Liver (tissue), 9 donors: Measurements from ENCODE around the gene PRICKLE1. TPM values are rescaled to one million over a fixed set of nuclear protein-coding genes. Genes with fewer than 3 reads are reported as not detected.

ENCODE experiments used
- DNase-seq: peaks from one replicate; pipeline ENCODE4 v3.0.0-alpha.2; 2017; ENCODE audit warnings: low spot score
- H3K27ac ChIP-seq, 2 donors: one replicate each; pipeline ENCODE4 v1.7.0; 2013; ENCODE audit warnings: inconsistent platforms in 2 of 2, low read length in 2 of 2, control low read depth in 1 of 2, low read depth in 1 of 2, mild to moderate bottlenecking in 1 of 2
- H3K27me3 ChIP-seq, 4 donors: one replicate each; pipeline versions ENCODE4 v1.6.1 to v1.7.0; 2013; ENCODE audit warnings: low read length in 3 of 4, inconsistent platforms in 1 of 4, mild to moderate bottlenecking in 1 of 4, moderate library complexity in 1 of 4; ENCODE audit not compliant: control insufficient read depth in 4 of 4, insufficient read depth in 4 of 4
- H3K36me3 ChIP-seq, 4 donors: one replicate each; pipeline versions ENCODE4 v1.6.1 to v1.7.0; 2013; ENCODE audit warnings: low read length in 3 of 4, mild to moderate bottlenecking in 3 of 4, low read depth in 1 of 4, moderate library complexity in 1 of 4; ENCODE audit not compliant: control insufficient read depth in 4 of 4, insufficient read depth in 3 of 4
- H3K4me1 ChIP-seq, 4 donors: one replicate each; pipeline versions ENCODE4 v1.6.1 to v1.7.0; 2013; ENCODE audit warnings: low read length in 3 of 4, mild to moderate bottlenecking in 3 of 4, moderate library complexity in 1 of 4; ENCODE audit not compliant: control insufficient read depth in 4 of 4, insufficient read depth in 4 of 4
- H3K4me3 ChIP-seq, 3 donors: one replicate each; pipeline versions ENCODE4 v1.6.1 to v1.7.0; 2013; ENCODE audit warnings: low read length in 3 of 3, control low read depth in 1 of 3, low read depth in 1 of 3, mild to moderate bottlenecking in 1 of 3
- H3K9ac ChIP-seq, 2 donors: one replicate each; pipeline ENCODE4 v1.7.0; 2013; ENCODE audit warnings: low read length in 2 of 2, mild to moderate bottlenecking in 2 of 2, moderate library complexity in 2 of 2, control low read depth in 1 of 2, low read depth in 1 of 2
- H3K9me3 ChIP-seq, 4 donors: one replicate each; pipeline versions ENCODE4 v1.6.1 to v1.7.0; 2013; ENCODE audit warnings: low read length in 3 of 4; ENCODE audit not compliant: control insufficient read depth in 4 of 4
- ATF3 ChIP-seq: IDR thresholded peaks from 2 replicates; pipeline ENCODE4 v1.6.1; 2016; ENCODE audit warnings: antibody characterized with exemption
- EGR1 ChIP-seq, 2 donors: IDR thresholded peaks; 2 replicates each; pipeline ENCODE4 v1.6.1; 2016 to 2018; ENCODE audit warnings: antibody characterized with exemption in 2 of 2, low read depth in 2 of 2
- FOXA1 ChIP-seq: IDR thresholded peaks from 2 replicates; pipeline ENCODE4 v1.6.1; 2016; ENCODE audit warnings: antibody characterized with exemption
- FOXA2 ChIP-seq: IDR thresholded peaks from 2 replicates; pipeline ENCODE4 v1.6.1; 2016; ENCODE audit warnings: antibody characterized with exemption
- GABPA ChIP-seq, 2 donors: IDR thresholded peaks in 1 of 2; conservative IDR thresholded peaks in 1 of 2; 2 replicates each; pipeline ENCODE4 v1.6.1; 2016; ENCODE audit warnings: antibody characterized with exemption in 2 of 2, mild to moderate bottlenecking in 1 of 2, moderate library complexity in 1 of 2
- HNF4A ChIP-seq, 2 donors: conservative IDR thresholded peaks; 2 replicates each; pipeline ENCODE4 v1.6.1; 2016; ENCODE audit warnings: antibody characterized with exemption in 2 of 2, mild to moderate bottlenecking in 2 of 2
- HNF4G ChIP-seq: IDR thresholded peaks from 2 replicates; pipeline ENCODE4 v1.6.1; 2016; ENCODE audit warnings: antibody characterized with exemption
- JUND ChIP-seq, 2 donors: IDR thresholded peaks; 2 replicates each; pipeline ENCODE4 v1.6.1; 2016; ENCODE audit warnings: antibody characterized with exemption in 2 of 2
- MAX ChIP-seq: IDR thresholded peaks from 2 replicates; pipeline ENCODE4 v1.6.1; 2016; ENCODE audit warnings: antibody characterized with exemption
- NR2F2 ChIP-seq: IDR thresholded peaks from 2 replicates; pipeline ENCODE4 v1.6.1; 2016; ENCODE audit warnings: antibody characterized with exemption
- RAD21 ChIP-seq, 2 donors: IDR thresholded peaks; 2 replicates each; pipeline ENCODE4 v1.6.1; 2016; ENCODE audit warnings: antibody characterized with exemption in 2 of 2, mild to moderate bottlenecking in 2 of 2
- RXRA ChIP-seq, 2 donors: IDR thresholded peaks; 2 replicates each; pipeline ENCODE4 v1.6.1; 2017 to 2018; ENCODE audit warnings: antibody characterized with exemption in 2 of 2, mild to moderate bottlenecking in 1 of 2
- SP1 ChIP-seq: IDR thresholded peaks from 2 replicates; pipeline ENCODE4 v1.6.1; 2018; ENCODE audit warnings: antibody characterized with exemption, mild to moderate bottlenecking
- TAF1 ChIP-seq: conservative IDR thresholded peaks from 2 replicates; pipeline ENCODE4 v1.6.1; 2016; ENCODE audit warnings: antibody characterized with exemption, mild to moderate bottlenecking
- YY1 ChIP-seq: IDR thresholded peaks from 2 replicates; pipeline ENCODE4 v1.6.1; 2016; ENCODE audit warnings: antibody characterized with exemption, mild to moderate bottlenecking
- WGBS: extraction: QIAGEN DNeasy Blood & Tissue Kit; methylation state at CpG from one replicate; pipeline ENCODE4 v1.1.7; 2013; 5-methylcytosine and 5-hydroxymethylcytosine counted together
- polyA plus RNA-seq, 2 donors: library from polyadenylated mRNA; stranded (reverse) in 1 of 2; unstranded in 1 of 2; fragments of 200-250 nt in 1 of 2; fragments of >200 nt in 1 of 2; fragmentation: Nextera tagmentation in 1 of 2; extraction: Ambion mirVana in 1 of 2; gene quantifications; one replicate each; pipeline versions ENCODE4 v1.2.1 to v1.2.3, GENCODE V29; 2013 to 2015
- total RNA-seq, 2 donors: library from RNA; depleted of rRNA; stranded (reverse); fragments of >200 nt; gene quantifications; one replicate each; pipeline ENCODE4 v1.2.3, GENCODE V29; 2014
- TF ChIP-seq, protein P1 (sequence below): fragments of 150-350 bp; IDR thresholded peaks from 2 replicates; pipeline ENCODE4 v1.5.1; 2017; ENCODE audit warnings: improper control_type of control experiment, low read depth, low read length; ENCODE audit not compliant: missing input control
- TF ChIP-seq, protein P2 (sequence below): IDR thresholded peaks from 2 replicates; pipeline ENCODE4 v1.6.1; 2016; ENCODE audit warnings: antibody characterized with exemption
- TF ChIP-seq, protein P3 (sequence below): IDR thresholded peaks from 2 replicates; pipeline ENCODE4 v1.6.1; 2016; ENCODE audit warnings: antibody characterized with exemption, mild to moderate bottlenecking
- donor health status: healthy.
- donor health status: healthy.
- donor health status: healthy.
- donor health status: healthy.
- donor health status: healthy.

The PRICKLE1 gene
- total and polyA plus RNA-seq, 4 donors: 0.59 to 5.7 (median 2.2) TPM

DNA sequence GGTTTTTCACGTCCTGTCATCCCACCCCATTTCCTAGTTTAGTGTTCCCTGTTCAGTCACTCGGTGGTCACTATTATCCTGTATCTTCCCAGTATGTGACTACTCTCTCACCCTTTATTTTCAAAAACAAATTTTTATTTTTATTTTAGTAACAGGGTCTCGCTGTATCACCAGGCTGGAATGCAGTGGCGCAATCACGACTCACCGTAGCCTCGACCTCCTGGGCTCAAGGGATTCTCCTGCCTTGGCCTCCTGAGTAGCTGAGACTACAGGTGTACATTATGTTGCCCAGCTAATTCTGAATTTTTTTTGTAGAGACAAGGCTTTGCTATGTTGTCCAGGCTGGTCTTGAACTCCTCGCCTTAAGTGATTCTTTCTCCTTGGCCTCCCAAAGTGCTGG lies 20.1 kb upstream of the PRICKLE1 start:
- H3K4me1 ChIP-seq: no peaks in the 10 kb centered on the region
- DNase-seq: no peak
- H3K9ac ChIP-seq: no peak overlapping the region
- 87% methylated on average over 8 of the region's 8 CpGs for WGBS
- H3K27ac ChIP-seq: no peak overlapping the region
- TF ChIP-seq GABPA (IDR thresholded peaks at IDR 0.05 in 1 of 2, conservative IDR thresholded peaks at IDR 0.05 in 1 of 2) (no peak), JUND (IDR thresholded peaks at IDR 0.05) (no peak), NR2F2 (no peak), RAD21 (IDR thresholded peaks at IDR 0.05) (no peak), FOXA2 (no peak), MAX (no peak), RXRA (IDR thresholded peaks at IDR 0.05) (no peak), SP1 (no peak), TAF1 (no peak), HNF4A (conservative IDR thresholded peaks at IDR 0.05) (no peak)
- TF ChIP-seq, protein P1, sequence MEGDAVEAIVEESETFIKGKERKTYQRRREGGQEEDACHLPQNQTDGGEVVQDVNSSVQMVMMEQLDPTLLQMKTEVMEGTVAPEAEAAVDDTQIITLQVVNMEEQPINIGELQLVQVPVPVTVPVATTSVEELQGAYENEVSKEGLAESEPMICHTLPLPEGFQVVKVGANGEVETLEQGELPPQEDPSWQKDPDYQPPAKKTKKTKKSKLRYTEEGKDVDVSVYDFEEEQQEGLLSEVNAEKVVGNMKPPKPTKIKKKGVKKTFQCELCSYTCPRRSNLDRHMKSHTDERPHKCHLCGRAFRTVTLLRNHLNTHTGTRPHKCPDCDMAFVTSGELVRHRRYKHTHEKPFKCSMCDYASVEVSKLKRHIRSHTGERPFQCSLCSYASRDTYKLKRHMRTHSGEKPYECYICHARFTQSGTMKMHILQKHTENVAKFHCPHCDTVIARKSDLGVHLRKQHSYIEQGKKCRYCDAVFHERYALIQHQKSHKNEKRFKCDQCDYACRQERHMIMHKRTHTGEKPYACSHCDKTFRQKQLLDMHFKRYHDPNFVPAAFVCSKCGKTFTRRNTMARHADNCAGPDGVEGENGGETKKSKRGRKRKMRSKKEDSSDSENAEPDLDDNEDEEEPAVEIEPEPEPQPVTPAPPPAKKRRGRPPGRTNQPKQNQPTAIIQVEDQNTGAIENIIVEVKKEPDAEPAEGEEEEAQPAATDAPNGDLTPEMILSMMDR: no peak
- TF ChIP-seq, protein P2, sequence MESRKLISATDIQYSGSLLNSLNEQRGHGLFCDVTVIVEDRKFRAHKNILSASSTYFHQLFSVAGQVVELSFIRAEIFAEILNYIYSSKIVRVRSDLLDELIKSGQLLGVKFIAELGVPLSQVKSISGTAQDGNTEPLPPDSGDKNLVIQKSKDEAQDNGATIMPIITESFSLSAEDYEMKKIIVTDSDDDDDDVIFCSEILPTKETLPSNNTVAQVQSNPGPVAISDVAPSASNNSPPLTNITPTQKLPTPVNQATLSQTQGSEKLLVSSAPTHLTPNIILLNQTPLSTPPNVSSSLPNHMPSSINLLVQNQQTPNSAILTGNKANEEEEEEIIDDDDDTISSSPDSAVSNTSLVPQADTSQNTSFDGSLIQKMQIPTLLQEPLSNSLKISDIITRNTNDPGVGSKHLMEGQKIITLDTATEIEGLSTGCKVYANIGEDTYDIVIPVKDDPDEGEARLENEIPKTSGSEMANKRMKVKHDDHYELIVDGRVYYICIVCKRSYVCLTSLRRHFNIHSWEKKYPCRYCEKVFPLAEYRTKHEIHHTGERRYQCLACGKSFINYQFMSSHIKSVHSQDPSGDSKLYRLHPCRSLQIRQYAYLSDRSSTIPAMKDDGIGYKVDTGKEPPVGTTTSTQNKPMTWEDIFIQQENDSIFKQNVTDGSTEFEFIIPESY: no peak
- no peaks in the 10 kb centered on the region for H3K9me3 ChIP-seq
- H3K4me3 ChIP-seq: no peak overlapping the region
- no peaks in the 10 kb centered on the region for H3K36me3 ChIP-seq
- peaks cover 0 to 4% (median 0%) of the 10 kb centered on the region in 4 donors for H3K27me3 ChIP-seq

DNA sequence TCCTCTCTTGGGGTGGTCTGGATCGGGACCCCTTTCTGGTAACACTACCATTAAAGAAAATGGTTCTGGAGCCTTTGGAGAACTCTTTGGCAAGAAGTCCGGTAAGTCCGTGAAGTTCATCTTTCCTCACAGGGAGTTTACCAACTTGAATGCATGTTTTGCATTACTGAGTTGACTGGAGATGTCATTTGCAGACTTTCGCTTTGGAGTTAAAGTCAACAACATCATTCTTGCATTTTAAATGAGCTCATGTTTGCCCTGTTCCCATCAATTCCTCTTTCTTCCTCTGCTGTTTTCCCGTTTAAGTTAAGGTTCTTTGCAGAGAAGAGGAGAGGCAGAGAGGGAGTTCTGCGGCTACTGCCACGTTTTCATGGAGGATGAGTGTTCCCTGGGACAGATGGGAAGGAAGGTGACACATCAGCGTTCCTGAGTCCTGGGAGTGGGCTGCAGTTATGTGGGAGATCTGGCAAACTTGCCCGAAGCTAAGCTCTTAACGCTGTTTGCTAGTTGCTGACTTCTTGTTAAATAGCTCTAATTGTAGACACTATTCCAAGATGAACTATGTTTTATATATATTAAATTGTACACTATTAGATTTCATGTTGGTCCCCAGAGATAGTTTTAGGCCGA lies 18.8 kb upstream of the PRICKLE1 start:
- H3K27me3 ChIP-seq: peaks cover 0 to 4% (median 0%) of the 10 kb centered on the region in 4 donors
- no peak for DNase-seq

More for the DNA sequence above, 18.8 kb upstream of the PRICKLE1 start:
- WGBS: 65% methylated on average over 11 of the region's 11 CpGs
- H3K9me3 ChIP-seq: no peaks in the 10 kb centered on the region
- H3K27ac ChIP-seq: no peak overlapping the region
- no peaks in the 10 kb centered on the region for H3K36me3 ChIP-seq
- TF ChIP-seq TAF1 (no peak), MAX (no peak), YY1 (no peak), GABPA (IDR thresholded peaks at IDR 0.05 in 1 of 2, conservative IDR thresholded peaks at IDR 0.05 in 1 of 2) (no peak), ATF3 (no peak), RXRA (IDR thresholded peaks at IDR 0.05) (no peak), FOXA2 (no peak), SP1 (no peak), RAD21 (IDR thresholded peaks at IDR 0.05) (no peak), HNF4G (no peak), HNF4A (conservative IDR thresholded peaks at IDR 0.05) (no peak), EGR1 (IDR thresholded peaks at IDR 0.05; ENCODE audit: low read depth in 2 of 2) (no peak), FOXA1 (no peak)
- TF ChIP-seq, protein P1: no peak
- TF ChIP-seq, protein P3, sequence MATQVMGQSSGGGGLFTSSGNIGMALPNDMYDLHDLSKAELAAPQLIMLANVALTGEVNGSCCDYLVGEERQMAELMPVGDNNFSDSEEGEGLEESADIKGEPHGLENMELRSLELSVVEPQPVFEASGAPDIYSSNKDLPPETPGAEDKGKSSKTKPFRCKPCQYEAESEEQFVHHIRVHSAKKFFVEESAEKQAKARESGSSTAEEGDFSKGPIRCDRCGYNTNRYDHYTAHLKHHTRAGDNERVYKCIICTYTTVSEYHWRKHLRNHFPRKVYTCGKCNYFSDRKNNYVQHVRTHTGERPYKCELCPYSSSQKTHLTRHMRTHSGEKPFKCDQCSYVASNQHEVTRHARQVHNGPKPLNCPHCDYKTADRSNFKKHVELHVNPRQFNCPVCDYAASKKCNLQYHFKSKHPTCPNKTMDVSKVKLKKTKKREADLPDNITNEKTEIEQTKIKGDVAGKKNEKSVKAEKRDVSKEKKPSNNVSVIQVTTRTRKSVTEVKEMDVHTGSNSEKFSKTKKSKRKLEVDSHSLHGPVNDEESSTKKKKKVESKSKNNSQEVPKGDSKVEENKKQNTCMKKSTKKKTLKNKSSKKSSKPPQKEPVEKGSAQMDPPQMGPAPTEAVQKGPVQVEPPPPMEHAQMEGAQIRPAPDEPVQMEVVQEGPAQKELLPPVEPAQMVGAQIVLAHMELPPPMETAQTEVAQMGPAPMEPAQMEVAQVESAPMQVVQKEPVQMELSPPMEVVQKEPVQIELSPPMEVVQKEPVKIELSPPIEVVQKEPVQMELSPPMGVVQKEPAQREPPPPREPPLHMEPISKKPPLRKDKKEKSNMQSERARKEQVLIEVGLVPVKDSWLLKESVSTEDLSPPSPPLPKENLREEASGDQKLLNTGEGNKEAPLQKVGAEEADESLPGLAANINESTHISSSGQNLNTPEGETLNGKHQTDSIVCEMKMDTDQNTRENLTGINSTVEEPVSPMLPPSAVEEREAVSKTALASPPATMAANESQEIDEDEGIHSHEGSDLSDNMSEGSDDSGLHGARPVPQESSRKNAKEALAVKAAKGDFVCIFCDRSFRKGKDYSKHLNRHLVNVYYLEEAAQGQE: no peak
- no peak overlapping the region for H3K9ac ChIP-seq
- H3K4me1 ChIP-seq: no peaks in the 10 kb centered on the region
- H3K4me3 ChIP-seq: no peak overlapping the region
